Posterior cingulate gyrus (tissue), 11 donors: Measurements from ENCODE around the gene NFS1.

Experiments used
- DNase-seq, 10 donors: peaks; one replicate each; pipeline versions ENCODE4 v3.0.0 to v3.0.0-alpha.2; 2020 to 2021; ENCODE audit warnings: mixed read lengths in 3 of 10
- intact Hi-C: fragments of 100-400 bp; cut with DNase I; formaldehyde crosslinking; loops from one replicate; pipeline ENCODE4 v1.15.1; 2023

Gene NFS1

GRCh38 chr20:35653430-35653734, 45.8 kb downstream of the NFS1 start:
- intact Hi-C loops, result no loop called here
- DNase-seq, result no peak

- no peak for DNase-seq
- intact Hi-C loops, result no loop called here
These were observed 46.3 kb downstream of the NFS1 start for GRCh38 chr20:35652641-35653429.

GRCh38 chr20:35651958-35652357, 47.2 kb downstream of the NFS1 start:
- no peak for DNase-seq
- intact Hi-C loops, result no loop called here

- DNase-seq, result no peak
- intact Hi-C loops, result no loop called here
These were observed 48.5 kb downstream of the NFS1 start for GRCh38 chr20:35650632-35651031.

DNA sequence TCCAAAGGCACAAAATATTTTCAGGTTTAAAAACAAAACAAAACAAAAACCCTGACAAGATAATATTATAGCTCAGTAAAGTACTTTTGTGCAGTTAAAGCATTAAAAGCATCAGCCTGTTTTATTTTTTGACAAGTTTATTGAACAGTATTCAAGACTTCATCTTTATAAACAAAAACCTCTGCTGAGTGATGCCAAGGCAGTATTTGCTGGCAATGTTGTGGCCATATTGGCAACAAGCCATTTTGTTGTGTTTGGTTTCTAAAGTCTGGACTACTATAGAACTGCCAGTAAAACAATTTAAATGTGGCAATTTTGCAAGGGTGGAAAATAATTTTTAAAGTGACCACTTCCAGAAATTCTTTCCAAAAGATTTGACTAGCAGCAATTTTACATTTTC, 50.3 kb downstream of the NFS1 start:
- intact Hi-C loops, result no loop called here
- no peak for DNase-seq

DNA sequence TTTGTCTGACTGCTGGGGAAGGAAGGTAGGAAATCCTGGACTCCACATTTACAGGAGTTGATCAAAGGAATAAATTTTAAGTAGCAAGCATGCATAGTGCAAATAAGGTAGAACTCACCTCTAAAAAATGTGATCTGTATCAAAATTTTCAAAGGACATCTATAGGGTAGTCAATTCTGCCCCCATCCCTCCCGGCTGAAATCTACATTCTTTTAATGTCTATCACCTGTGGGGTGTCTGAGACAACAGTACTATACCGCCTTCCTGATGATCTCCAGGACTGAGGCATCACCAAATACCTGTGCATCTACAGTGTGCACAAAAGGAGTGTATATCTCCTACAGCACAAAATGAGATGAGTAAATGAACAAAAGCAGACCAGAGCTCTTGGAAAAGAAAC, 54.3 kb downstream of the NFS1 start:
- no peak for DNase-seq
- intact Hi-C loops, result no loop called here

DNA sequence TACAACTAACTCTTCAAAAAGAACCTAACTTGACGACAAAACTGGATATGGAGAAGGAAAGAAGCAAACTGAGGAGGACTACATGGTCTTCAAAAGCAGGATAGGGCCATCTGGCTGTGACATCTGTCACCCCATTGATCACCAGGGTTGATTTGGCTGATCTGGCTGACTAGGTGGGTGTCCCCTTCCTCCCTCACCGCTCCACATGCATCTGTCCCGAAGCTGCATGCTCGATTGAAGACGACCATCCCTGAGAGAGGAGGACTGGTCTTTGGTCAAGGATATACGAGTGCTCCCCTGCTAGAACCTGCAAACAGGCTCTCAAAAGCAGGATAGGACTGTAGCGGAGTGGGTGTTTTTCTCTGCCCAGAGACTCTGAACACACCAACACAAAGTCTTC, 56.1 kb downstream of the NFS1 start:
- no peak for DNase-seq
- intact Hi-C loops, result no loop called here

- no peak for DNase-seq
- intact Hi-C loops, result no loop called here
These were observed 57.4 kb downstream of the NFS1 start for GRCh38 chr20:35641743-35642142.

GRCh38 chr20:35640724-35641123, 58.4 kb downstream of the NFS1 start:
- intact Hi-C loops, result no loop called here

GRCh38 chr20:35638751-35639150, 60.4 kb downstream of the NFS1 start:
- no peak for DNase-seq
- intact Hi-C loops, result no loop called here

More at GRCh38 chr20:35640724-35641123, 58.4 kb downstream of the NFS1 start:
- DNase-seq, result no peak

DNA sequence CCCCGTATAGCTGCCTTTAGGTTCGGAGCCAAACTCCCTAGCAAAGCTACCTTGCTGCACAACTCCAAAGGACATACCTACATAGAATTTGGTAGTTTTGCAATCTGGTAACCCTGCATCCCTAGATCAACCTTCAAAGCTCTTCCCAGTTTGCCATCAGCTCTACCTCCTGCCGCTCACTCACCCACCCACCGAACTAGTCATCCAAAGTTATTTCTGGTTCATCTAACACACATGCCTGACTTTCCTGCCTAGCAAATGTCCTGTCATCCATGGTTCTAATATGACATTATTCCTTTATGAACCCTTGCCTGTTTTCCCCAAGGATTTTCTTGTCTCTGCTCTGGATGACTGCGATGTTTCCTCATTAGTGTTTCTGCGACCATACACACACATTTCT, 61.9 kb downstream of the NFS1 start:
- intact Hi-C loops, result no loop called here
- no peak for DNase-seq

GRCh38 chr20:35636095-35636494, 63.1 kb downstream of the NFS1 start:
- intact Hi-C loops, result no loop called here
- DNase-seq, result no peak

DNA sequence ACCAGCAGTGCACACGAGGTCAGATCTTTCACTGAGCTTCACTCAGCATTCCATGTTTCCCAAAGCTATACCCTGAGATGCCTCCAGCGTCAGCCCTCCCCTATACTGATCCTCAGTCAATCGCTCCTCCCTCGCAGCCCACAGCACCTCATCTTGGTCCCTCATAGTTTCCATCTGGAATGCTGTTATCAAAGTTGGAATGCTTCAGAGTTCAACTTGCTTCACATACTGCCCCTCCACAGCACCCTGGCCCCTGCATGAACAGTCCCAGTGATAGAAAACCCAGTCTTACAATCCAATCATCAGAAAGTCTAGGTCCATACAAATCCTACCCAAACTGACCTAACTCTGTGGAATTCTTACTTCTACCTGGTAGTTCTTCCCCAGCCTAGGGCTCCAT, 63.5 kb downstream of the NFS1 start:
- no peak for DNase-seq
- intact Hi-C loops, result no loop called here

DNA sequence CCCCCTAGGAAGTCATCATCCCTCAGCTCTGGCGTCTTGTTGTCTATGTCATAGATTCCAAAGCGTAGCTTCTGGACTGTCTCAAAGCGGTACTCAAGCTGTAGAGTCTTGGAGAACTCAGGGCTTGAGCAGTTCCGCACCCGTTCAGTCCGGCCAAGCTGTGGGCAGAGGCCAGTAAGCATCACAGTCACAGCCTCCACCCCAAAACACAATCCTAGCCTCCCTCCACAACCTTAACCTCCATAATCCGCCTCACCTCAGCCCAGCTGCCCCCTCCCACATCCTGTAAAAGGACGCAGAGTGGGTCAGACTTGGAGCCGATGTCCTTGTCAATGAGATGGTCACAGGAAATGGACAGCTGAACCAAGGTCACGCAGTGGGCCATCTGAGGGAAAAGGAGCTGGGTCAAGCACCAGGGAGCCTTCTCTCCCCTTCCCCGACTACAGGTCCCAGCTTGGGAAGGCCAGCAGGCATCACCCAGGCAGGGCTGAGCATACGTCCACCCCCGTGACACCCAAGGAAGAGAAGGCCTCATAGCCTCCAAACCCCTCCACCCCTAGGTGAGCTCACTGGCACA, 66.5 kb downstream of the NFS1 start:
- DNase-seq, result peak in 1 of 10 donors; percentile 35
- intact Hi-C loops, result no loop called here

DNA sequence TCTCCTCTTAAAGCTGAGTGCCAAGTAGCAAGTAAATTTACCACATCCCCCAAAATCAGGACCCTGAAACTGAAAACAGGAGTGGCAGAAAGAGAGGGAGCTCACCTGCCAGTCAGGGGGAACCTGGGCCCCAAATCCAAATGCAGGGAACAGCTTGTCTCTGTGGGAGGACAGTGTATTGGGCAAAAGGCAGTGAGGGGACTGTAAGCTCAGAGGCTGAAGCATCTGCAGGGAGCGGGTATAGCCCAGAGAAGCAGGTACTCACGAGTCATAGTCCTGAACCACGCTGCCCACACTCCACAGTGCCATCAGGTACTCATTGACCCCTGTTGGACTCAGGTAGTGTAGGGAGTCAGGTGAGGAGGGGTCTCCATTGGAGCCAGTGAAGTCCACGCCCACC, 68.5 kb downstream of the NFS1 start:
- intact Hi-C loops, result no loop called here
- DNase-seq, result no peak

DNA sequence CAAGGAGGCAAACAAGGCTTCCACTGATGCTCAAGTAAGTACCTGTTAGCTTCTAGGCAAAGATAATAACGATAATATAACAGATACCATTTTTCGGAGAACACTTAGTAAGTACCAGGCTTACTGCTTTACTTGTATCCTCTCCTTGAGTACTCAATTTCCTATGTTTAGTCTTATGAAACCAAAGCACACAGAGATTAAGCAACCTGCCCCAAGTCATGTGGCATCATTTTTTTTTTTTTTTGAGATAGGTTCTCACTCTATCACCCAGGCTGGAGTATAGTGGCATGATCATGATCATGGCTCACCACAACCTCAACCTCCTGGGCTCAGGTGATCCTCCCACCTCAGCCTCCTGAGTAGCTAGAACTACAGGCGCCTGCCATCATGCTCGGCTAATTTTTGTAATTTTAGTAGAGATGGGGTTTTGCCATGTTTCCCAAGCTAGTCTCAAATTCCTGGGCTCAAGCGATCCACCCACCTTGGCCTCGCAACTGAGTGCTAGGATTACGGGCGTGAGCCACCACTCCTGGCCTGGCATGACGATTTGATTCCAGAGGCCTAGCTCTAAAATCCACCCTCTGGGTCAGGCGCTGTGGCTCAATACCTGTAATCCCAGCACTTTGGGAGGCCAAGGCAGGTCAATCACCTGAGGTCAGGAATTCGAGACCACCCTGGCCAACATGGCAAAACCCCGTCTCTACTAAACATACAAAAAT, 69.6 kb downstream of the NFS1 start:
- DNase-seq, result peak in 1 of 10 donors; percentile 48
- intact Hi-C loops, result no loop called here

DNA sequence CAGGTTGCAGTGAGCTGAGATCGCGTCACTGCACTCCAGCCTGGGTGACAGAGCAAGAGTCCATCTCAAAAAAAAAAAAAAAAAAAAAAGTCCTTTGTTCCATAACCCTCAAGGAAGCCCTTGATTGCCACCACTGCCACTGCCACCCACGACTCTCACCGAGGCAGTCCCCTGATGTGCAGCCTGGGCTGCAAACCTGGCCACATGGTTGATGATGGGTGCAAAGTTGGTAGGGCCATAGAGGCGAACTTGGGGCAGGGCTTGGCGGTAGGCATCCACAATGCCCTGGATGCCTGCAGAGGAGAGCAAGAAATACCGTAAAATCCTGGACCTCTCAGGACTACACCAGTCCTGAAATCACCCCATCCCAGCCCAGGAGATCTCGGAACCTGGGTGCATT, 72.0 kb downstream of the NFS1 start:
- DNase-seq, result no peak
- intact Hi-C loops, result no loop called here

GRCh38 chr20:35626386-35627001, 72.7 kb downstream of the NFS1 start:
- intact Hi-C loops, result no loop called here
- DNase-seq, result peak in 1 of 10 donors; percentile 62

GRCh38 chr20:35625584-35626385, 73.4 kb downstream of the NFS1 start:
- intact Hi-C loops, result no loop called here
- DNase-seq, result peak in 1 of 10 donors; percentile 70

GRCh38 chr20:35621560-35621946, 77.6 kb downstream of the NFS1 start:
- no peak for DNase-seq
- intact Hi-C loops, result no loop called here
